ENCODE data around the gene OR6C68.

GRCh38 chr12:55470088-55470829 is 21.9 kb upstream of the OR6C68 start, which contains the start of gene OR6C70:
- no peak for TF ChIP-seq CTCF (IDR thresholded peaks at IDR 0.05)
- no peak for TF ChIP-seq POLR2AphosphoS5 (IDR thresholded peaks at IDR 0.05; ENCODE audit: low read depth, low read length)
- TF ChIP-seq TCF7L2 (IDR thresholded peaks at IDR 0.05; ENCODE audit: low read depth, low read length) = no peak

Data from Panc1 (cell line).